ENCODE results near the gene AGBL1. TPM values are rescaled to one million over a fixed set of nuclear protein-coding genes. Genes with fewer than 3 reads are reported as not detected.
A peak's percentile ranks its signal among the peaks of the same experiment; 100 is the strongest.
"Not testable (repeated sequence)": the region's sequence is repeated elsewhere in the genome, so short reads cannot be mapped to it uniquely, and the experiment has no call there.

Gene AGBL1
- total and polyA plus RNA-seq, 3 experiments from 2014 or later: not detected

DNA sequence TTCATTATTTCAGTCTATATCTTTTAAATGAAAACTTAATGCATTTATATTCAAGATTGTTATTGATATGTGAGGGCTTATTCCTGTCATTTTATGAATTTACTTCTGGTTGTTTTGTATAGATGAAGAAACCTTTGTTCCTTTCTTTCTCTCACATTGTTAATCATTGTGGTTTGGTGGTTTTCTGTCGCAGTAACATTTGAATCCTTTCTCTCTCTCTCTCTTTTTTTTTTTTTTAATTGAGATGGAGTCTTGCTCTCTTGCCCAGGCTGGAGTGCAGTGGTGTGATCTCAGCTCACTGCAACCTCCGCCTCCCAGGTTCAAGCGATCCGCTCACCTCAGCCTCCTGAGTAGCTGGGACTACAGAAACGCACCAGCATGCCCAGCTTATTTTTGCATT, 22.1 kb downstream of the AGBL1 start:
- Mint-ChIP-seq H3K27ac (no peak overlapping the region), H3K36me3 (no peaks in the 10 kb centered on the region), H3K9me3 (peaks cover 6 to 19% (median 10%) of the 10 kb centered on the region in 5 donors), H3K4me3 (no peak overlapping the region), H3K4me1 (no peaks in the 10 kb centered on the region), H3K27me3 (peaks cover 2 to 23% of the 10 kb centered on the region in 2 donors)
- Histone ChIP-seq H3K4me1 (ENCODE audit: insufficient read depth, low read length) (no peaks in the 10 kb centered on the region), H3K27ac (ENCODE audit: low read depth, low read length) (no peak overlapping the region), H3K36me3 (ENCODE audit: insufficient read depth, low read length) (no peaks in the 10 kb centered on the region), H3K4me3 (ENCODE audit: low read length) (no peak overlapping the region), H3K27me3 (ENCODE audit: insufficient read depth, low read length, poor library complexity, severe bottlenecking) (no peaks in the 10 kb centered on the region), H3K9me3 (ENCODE audit: low read length) (no peaks in the 10 kb centered on the region)
- DNase-seq: no peak
- POLR2A ChIA-PET: no interaction called here
- CTCF ChIA-PET: no interaction called here

GRCh38 chr15:86103825-86104224, 24.2 kb downstream of the AGBL1 start:
- no peak overlapping the region for H3K4me3 ChIP-seq (ENCODE audit: low read length)
- H3K27me3 ChIP-seq (ENCODE audit: insufficient read depth, low read length, poor library complexity, severe bottlenecking): no peaks in the 10 kb centered on the region
- no peaks in the 10 kb centered on the region for H3K9me3 ChIP-seq (ENCODE audit: low read length)
- no peaks in the 10 kb centered on the region for H3K36me3 Mint-ChIP-seq
- no peaks in the 10 kb centered on the region for H3K4me1 Mint-ChIP-seq
- H3K27ac Mint-ChIP-seq: no peak overlapping the region
- H3K4me1 ChIP-seq (ENCODE audit: insufficient read depth, low read length): no peaks in the 10 kb centered on the region
- H3K4me3 Mint-ChIP-seq: no peak overlapping the region
- no peaks in the 10 kb centered on the region for H3K36me3 ChIP-seq (ENCODE audit: insufficient read depth, low read length)
- H3K27me3 Mint-ChIP-seq: peaks cover 2 to 28% of the 10 kb centered on the region in 2 donors
- ChIA-PET POLR2A (no interaction called here), CTCF (no interaction called here)
- peaks cover 6 to 19% (median 10%) of the 10 kb centered on the region in 5 donors for H3K9me3 Mint-ChIP-seq
- H3K27ac ChIP-seq (ENCODE audit: low read depth, low read length): no peak overlapping the region
- no peak for DNase-seq

- Histone ChIP-seq H3K27me3 (ENCODE audit: insufficient read depth, low read length, poor library complexity, severe bottlenecking) (no peaks in the 10 kb centered on the region), H3K4me3 (ENCODE audit: low read length) (no peak overlapping the region), H3K9me3 (ENCODE audit: low read length) (no peaks in the 10 kb centered on the region), H3K36me3 (ENCODE audit: insufficient read depth, low read length) (no peaks in the 10 kb centered on the region), H3K27ac (ENCODE audit: low read depth, low read length) (no peak overlapping the region), H3K4me1 (ENCODE audit: insufficient read depth, low read length) (no peaks in the 10 kb centered on the region)
- ChIA-PET CTCF (no interaction called here), POLR2A (no interaction called here)
- DNase-seq: no peak
- H3K4me3 Mint-ChIP-seq: no peak overlapping the region
- no peak overlapping the region for H3K27ac Mint-ChIP-seq
- H3K27me3 Mint-ChIP-seq: peaks cover 8 to 31% of the 10 kb centered on the region in 2 donors
- no peaks in the 10 kb centered on the region for H3K36me3 Mint-ChIP-seq
- no peaks in the 10 kb centered on the region for H3K4me1 Mint-ChIP-seq
- peaks cover 4 to 19% (median 10%) of the 10 kb centered on the region in 5 donors for H3K9me3 Mint-ChIP-seq
These were observed 26.6 kb downstream of the AGBL1 start for GRCh38 chr15:86106306-86106705.

- H3K4me3 ChIP-seq (ENCODE audit: low read length): no peak overlapping the region
- peak overlapping the region in 1 of 8 donors; percentile 43 for H3K27ac Mint-ChIP-seq
- H3K4me1 ChIP-seq (ENCODE audit: insufficient read depth, low read length): no peaks in the 10 kb centered on the region
- no peaks in the 10 kb centered on the region for H3K36me3 Mint-ChIP-seq
- DNase-seq: no peak
- H3K27ac ChIP-seq (ENCODE audit: low read depth, low read length): no peak overlapping the region
- POLR2A ChIA-PET: no interaction called here
- peaks cover 15 to 17% of the 10 kb centered on the region in 2 donors for H3K27me3 Mint-ChIP-seq
- H3K9me3 Mint-ChIP-seq: peaks cover 0 to 1% (median 0%) of the 10 kb centered on the region in 5 donors
- H3K9me3 ChIP-seq (ENCODE audit: low read length): no peaks in the 10 kb centered on the region
- H3K4me3 Mint-ChIP-seq: no peak overlapping the region
- H3K36me3 ChIP-seq (ENCODE audit: insufficient read depth, low read length): no peaks in the 10 kb centered on the region
- CTCF ChIA-PET: no interaction called here
- no peaks in the 10 kb centered on the region for H3K27me3 ChIP-seq (ENCODE audit: insufficient read depth, low read length, poor library complexity, severe bottlenecking)
- H3K4me1 Mint-ChIP-seq: no peaks in the 10 kb centered on the region
These were observed 35.6 kb downstream of the AGBL1 start for GRCh38 chr15:86115145-86115801.

DNA sequence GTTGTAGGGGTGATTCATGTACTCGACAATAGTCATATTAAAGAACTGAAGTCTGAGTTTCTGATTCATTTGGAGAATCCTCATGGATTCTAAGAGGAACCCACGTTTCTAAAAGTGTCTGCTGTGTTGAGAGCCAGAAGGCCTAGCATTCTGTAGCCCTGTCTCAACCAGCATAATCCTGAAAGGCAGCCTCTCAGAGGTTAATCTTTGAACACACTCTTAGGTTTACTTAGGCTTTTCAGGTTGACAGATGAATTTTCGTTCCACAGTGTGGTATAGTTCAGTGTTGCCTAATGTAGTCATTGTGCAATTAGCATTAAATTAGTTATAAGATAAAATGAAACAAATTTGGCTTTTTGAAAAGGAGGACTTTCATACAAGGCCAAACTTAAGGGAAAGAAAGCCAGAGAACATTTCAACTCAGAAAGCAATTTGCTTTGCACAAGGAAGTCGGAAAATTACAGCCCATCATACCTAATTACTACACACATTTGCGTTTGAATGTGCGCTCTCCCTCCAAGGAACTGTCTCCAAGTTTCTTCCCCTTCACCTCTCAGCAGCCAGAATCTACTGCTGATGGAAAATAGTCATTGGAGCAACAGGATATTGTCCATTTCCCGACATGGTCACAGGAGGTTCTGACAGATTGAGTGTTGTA, 42.0 kb downstream of the AGBL1 start:
- Histone ChIP-seq H3K27me3 (ENCODE audit: insufficient read depth, low read length, poor library complexity, severe bottlenecking) (no peaks in the 10 kb centered on the region), H3K9me3 (ENCODE audit: low read length) (no peaks in the 10 kb centered on the region), H3K36me3 (ENCODE audit: insufficient read depth, low read length) (no peaks in the 10 kb centered on the region), H3K27ac (ENCODE audit: low read depth, low read length) (no peak overlapping the region), H3K4me1 (ENCODE audit: insufficient read depth, low read length) (no peaks in the 10 kb centered on the region), H3K4me3 (ENCODE audit: low read length) (no peak overlapping the region)
- ChIA-PET POLR2A (no interaction called here), CTCF (interaction anchor here (0.6 kb wide), 1 partner anchor 98 kb away, joined by 3 read pairs; no protein-coding TSS in a partner anchor)
- Mint-ChIP-seq H3K4me3 (no peak overlapping the region), H3K27ac (no peak overlapping the region), H3K36me3 (no peaks in the 10 kb centered on the region), H3K9me3 (peaks cover 0 to 2% (median 0%) of the 10 kb centered on the region in 5 donors), H3K27me3 (peaks cover 13 to 26% of the 10 kb centered on the region in 2 donors), H3K4me1 (no peaks in the 10 kb centered on the region)
- no peak for DNase-seq

GRCh38 chr15:86122691-86123391, 43.2 kb downstream of the AGBL1 start:
- H3K4me3 Mint-ChIP-seq; H3K4me3 ChIP-seq (ENCODE audit: low read length); DNase-seq; H3K36me3 ChIP-seq (ENCODE audit: insufficient read depth, low read length); POLR2A ChIA-PET; H3K4me1 Mint-ChIP-seq; H3K9me3 Mint-ChIP-seq; H3K36me3 Mint-ChIP-seq; H3K27ac ChIP-seq (ENCODE audit: low read depth, low read length); H3K27ac Mint-ChIP-seq; H3K4me1 ChIP-seq (ENCODE audit: insufficient read depth, low read length); H3K9me3 ChIP-seq (ENCODE audit: low read length); H3K27me3 ChIP-seq (ENCODE audit: insufficient read depth, low read length, poor library complexity, severe bottlenecking); CTCF ChIA-PET: not testable (repeated sequence)
- peaks cover 15 to 22% of the 10 kb centered on the region in 2 donors for H3K27me3 Mint-ChIP-seq

- H3K27ac ChIP-seq (ENCODE audit: low read depth, low read length): no peak overlapping the region
- DNase-seq: no peak
- H3K9me3 Mint-ChIP-seq: peaks cover 0 to 2% (median 0%) of the 10 kb centered on the region in 5 donors
- no peak overlapping the region for H3K4me3 Mint-ChIP-seq
- H3K36me3 Mint-ChIP-seq: no peaks in the 10 kb centered on the region
- no peak overlapping the region for H3K27ac Mint-ChIP-seq
- CTCF ChIA-PET: no interaction called here
- H3K27me3 ChIP-seq (ENCODE audit: insufficient read depth, low read length, poor library complexity, severe bottlenecking): no peaks in the 10 kb centered on the region
- POLR2A ChIA-PET: no interaction called here
- H3K27me3 Mint-ChIP-seq: peaks cover 10 to 13% of the 10 kb centered on the region in 2 donors
- H3K4me1 Mint-ChIP-seq: no peaks in the 10 kb centered on the region
- H3K36me3 ChIP-seq (ENCODE audit: insufficient read depth, low read length): no peaks in the 10 kb centered on the region
- H3K4me1 ChIP-seq (ENCODE audit: insufficient read depth, low read length): no peaks in the 10 kb centered on the region
- no peak overlapping the region for H3K4me3 ChIP-seq (ENCODE audit: low read length)
- H3K9me3 ChIP-seq (ENCODE audit: low read length): no peaks in the 10 kb centered on the region
These were observed 46.1 kb downstream of the AGBL1 start for GRCh38 chr15:86125775-86126174.

GRCh38 chr15:86127547-86127946, 47.9 kb downstream of the AGBL1 start:
- Mint-ChIP-seq H3K4me1 (no peaks in the 10 kb centered on the region), H3K9me3 (peaks cover 0 to 2% (median 0%) of the 10 kb centered on the region in 5 donors), H3K27ac (no peak overlapping the region), H3K36me3 (no peaks in the 10 kb centered on the region), H3K4me3 (no peak overlapping the region), H3K27me3 (peaks cover 4 to 9% of the 10 kb centered on the region in 2 donors)
- no peaks in the 10 kb centered on the region for H3K36me3 ChIP-seq (ENCODE audit: insufficient read depth, low read length)
- CTCF ChIA-PET: no interaction called here
- H3K4me1 ChIP-seq (ENCODE audit: insufficient read depth, low read length): no peaks in the 10 kb centered on the region
- POLR2A ChIA-PET: no interaction called here
- H3K27me3 ChIP-seq (ENCODE audit: insufficient read depth, low read length, poor library complexity, severe bottlenecking): no peaks in the 10 kb centered on the region
- H3K9me3 ChIP-seq (ENCODE audit: low read length): no peaks in the 10 kb centered on the region
- no peak overlapping the region for H3K27ac ChIP-seq (ENCODE audit: low read depth, low read length)
- H3K4me3 ChIP-seq (ENCODE audit: low read length): no peak overlapping the region
- no peak for DNase-seq

All from CD8-positive, alpha-beta memory T cell (primary cell).